Glutamatergic neuron (in vitro differentiated cells): ENCODE results near the gene MGMT. TPM values are rescaled to one million over a fixed set of nuclear protein-coding genes. Genes with fewer than 3 reads are reported as not detected.

Experiments
- DNase-seq: peaks from one replicate; pipeline ENCODE4 v3.0.0; 2022
- H3K27ac Mint-ChIP-seq: one replicate; pipeline ENCODE4 v1.8.0; 2020; ENCODE audit warnings: mild to moderate bottlenecking, mixed read lengths, inconsistent platforms; ENCODE audit not compliant: unreplicated experiment
- H3K27me3 Mint-ChIP-seq: one replicate; pipeline ENCODE4 v1.8.0; 2020; ENCODE audit warnings: mild to moderate bottlenecking, moderate library complexity, mixed read lengths, inconsistent platforms; ENCODE audit not compliant: unreplicated experiment
- H3K36me3 Mint-ChIP-seq: one replicate; pipeline ENCODE4 v1.8.0; 2020; ENCODE audit warnings: mild to moderate bottlenecking, mixed read lengths, inconsistent platforms; ENCODE audit not compliant: unreplicated experiment
- H3K4me1 Mint-ChIP-seq: one replicate; pipeline ENCODE4 v1.8.0; 2020; ENCODE audit warnings: mild to moderate bottlenecking, low read depth, mixed read lengths, inconsistent platforms; ENCODE audit not compliant: unreplicated experiment
- H3K4me3 Mint-ChIP-seq: one replicate; pipeline ENCODE4 v1.8.0; 2020; ENCODE audit warnings: mild to moderate bottlenecking, mixed read lengths, inconsistent platforms; ENCODE audit not compliant: unreplicated experiment
- H3K9me3 Mint-ChIP-seq: one replicate; pipeline ENCODE4 v1.8.0; 2020; ENCODE audit warnings: mild to moderate bottlenecking, moderate library complexity, mixed read lengths, inconsistent platforms; ENCODE audit not compliant: unreplicated experiment
- CTCF ChIP-seq: fragments of 200-600 bp; sonication (generic); IDR thresholded peaks from one replicate; pipeline ENCODE4 v1.5.0; 2021; ENCODE audit not compliant: partially characterized antibody, unreplicated experiment
- total RNA-seq: library from RNA; stranded (reverse); fragmentation: NEBNext Ultra II Directional; extraction: Animal tissue kit (Norgen Biotek cat#: 25700); gene quantifications from one replicate; pipeline ENCODE4 v1.2.1, GENCODE V29; 2021; ENCODE audit not compliant: unreplicated experiment

MGMT gene
- total RNA-seq, 1 donor from 2014 or later: 15.9 TPM

DNA sequence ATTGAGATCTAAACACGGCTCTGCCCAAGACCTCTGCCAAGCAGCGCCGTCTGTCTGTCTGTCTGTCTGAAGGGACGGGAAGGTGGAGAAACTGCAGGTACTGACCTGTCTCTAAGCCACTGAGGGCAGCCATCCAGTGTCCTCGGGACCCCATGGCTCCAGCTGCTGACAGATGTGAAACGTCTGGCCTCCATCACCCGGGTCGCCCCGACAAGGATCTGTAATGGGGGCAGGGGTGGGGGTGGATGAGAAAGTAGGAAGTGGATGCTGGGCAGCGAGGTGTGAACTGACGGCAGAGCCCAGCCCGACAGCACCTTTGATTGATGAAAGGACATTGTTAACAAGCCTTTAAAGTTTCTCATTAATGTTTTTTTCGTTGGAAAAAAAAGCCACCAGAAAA, 304.0 kb downstream of the MGMT start:
- H3K27ac Mint-ChIP-seq: no peak overlapping the region
- no peak overlapping the region for H3K4me3 Mint-ChIP-seq
- TF ChIP-seq CTCF: no peak
- no peak for DNase-seq
- peaks cover 3% of the 10 kb centered on the region for H3K9me3 Mint-ChIP-seq
- H3K4me1 Mint-ChIP-seq: peaks cover 5% of the 10 kb centered on the region
- no peaks in the 10 kb centered on the region for H3K36me3 Mint-ChIP-seq
- no peaks in the 10 kb centered on the region for H3K27me3 Mint-ChIP-seq

DNA sequence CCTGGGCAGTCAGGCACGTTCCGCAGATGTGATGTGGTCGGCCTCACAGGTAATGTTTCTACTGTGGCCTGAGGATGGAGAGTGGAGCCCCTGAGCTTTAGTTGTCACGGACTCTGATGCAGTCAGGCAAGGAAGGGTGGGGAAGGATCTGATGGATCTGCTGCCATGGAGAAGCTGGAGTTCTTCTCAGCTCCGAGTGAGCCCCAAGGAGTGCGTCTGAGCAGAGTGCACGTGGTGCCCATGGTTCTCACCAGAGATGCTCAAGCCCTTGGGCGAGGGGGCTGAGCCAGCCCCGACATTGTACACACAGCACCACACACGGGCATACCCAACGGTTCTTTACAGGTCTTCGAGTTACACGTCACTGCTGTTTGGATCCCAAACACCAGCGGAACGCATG, 304.5 kb downstream of the MGMT start:
- H3K27me3 Mint-ChIP-seq: no peaks in the 10 kb centered on the region
- H3K27ac Mint-ChIP-seq: no peak overlapping the region
- H3K4me3 Mint-ChIP-seq: no peak overlapping the region
- DNase-seq: no peak
- TF ChIP-seq CTCF: no peak
- peaks cover 3% of the 10 kb centered on the region for H3K4me1 Mint-ChIP-seq
- H3K36me3 Mint-ChIP-seq: no peaks in the 10 kb centered on the region
- H3K9me3 Mint-ChIP-seq: peaks cover 3% of the 10 kb centered on the region

DNA sequence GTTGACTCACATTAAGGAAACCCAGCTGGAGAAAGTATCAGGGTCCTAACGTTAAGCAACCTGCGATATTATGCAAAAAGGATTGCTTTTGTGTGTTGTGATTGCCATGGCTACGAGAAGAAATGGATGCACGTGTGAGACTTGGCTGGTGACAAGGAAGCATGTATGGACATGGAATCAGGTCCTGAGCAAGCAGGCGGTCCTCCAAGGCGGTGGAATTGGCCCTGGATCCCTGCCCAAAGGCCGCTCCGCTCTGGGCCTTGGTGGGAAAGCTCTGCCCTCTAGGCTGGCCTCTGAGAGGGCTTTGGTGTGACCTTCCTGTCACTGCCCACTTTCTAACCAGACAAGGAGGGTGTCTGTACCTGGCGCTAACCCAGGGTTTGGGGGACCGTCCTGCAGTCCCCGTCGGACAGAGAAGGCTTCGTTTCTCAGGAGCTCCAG, 305.0 kb downstream of the MGMT start:
- Mint-ChIP-seq H3K27ac (no peak overlapping the region), H3K36me3 (peaks cover 1% of the 10 kb centered on the region), H3K4me1 (peaks cover 3% of the 10 kb centered on the region), H3K4me3 (no peak overlapping the region), H3K9me3 (peaks cover 3% of the 10 kb centered on the region), H3K27me3 (no peaks in the 10 kb centered on the region)
- no peak for DNase-seq
- no peak for TF ChIP-seq CTCF

DNA sequence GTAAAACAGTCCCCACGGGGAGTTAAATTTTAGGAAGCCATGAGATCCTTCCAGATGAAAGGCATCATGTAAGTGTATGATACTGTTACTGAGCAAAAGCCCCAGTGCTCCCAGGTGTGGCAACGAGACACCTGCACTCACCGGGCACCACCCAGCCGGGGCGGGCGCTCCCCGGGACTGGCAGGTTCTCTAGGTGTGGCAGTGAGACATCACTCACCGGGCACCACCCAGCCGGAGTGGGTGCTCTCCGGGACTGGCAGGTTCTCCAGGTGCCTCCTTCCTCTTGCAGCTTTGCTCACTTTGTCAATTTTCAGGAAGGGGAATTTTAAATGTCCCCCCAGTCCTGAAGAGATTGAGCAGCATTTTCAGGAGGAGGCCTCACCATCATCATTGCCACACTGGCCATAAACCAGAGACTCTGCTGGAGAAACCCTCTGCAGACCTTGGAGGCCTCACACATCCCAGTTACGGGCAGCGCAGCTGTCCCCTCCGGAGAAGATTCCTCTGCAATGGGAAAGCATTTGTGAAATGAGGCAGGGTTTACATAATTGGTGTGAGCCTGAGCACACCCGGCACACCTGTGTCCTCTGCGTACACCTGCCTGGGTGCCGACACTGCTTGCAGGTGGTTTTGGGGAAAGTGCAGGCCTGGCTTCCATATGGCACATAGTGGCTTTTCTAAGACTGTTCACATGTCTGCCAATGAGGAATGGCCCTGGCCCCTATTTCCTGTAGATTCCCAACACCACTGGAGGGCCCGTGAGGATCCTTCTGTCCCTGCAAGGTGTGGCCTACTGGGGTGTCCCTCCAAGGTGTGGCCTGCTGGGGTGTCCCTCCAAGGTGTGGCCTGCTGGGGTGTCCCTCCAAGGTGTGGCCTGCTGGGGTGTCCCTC, 305.7 kb downstream of the MGMT start:
- peaks cover 5% of the 10 kb centered on the region for H3K4me1 Mint-ChIP-seq
- H3K9me3 Mint-ChIP-seq: peaks cover 3% of the 10 kb centered on the region
- no peak overlapping the region for H3K27ac Mint-ChIP-seq
- peaks cover 8% of the 10 kb centered on the region for H3K36me3 Mint-ChIP-seq
- DNase-seq: no peak
- no peak overlapping the region for H3K4me3 Mint-ChIP-seq
- no peak for TF ChIP-seq CTCF
- H3K27me3 Mint-ChIP-seq: no peaks in the 10 kb centered on the region

- no peak for DNase-seq
- H3K4me1 Mint-ChIP-seq: peaks cover 4% of the 10 kb centered on the region
- H3K36me3 Mint-ChIP-seq: peaks cover 9% of the 10 kb centered on the region
- no peak overlapping the region for H3K4me3 Mint-ChIP-seq
- H3K9me3 Mint-ChIP-seq: peaks cover 3% of the 10 kb centered on the region
- no peak for TF ChIP-seq CTCF
- no peaks in the 10 kb centered on the region for H3K27me3 Mint-ChIP-seq
- no peak overlapping the region for H3K27ac Mint-ChIP-seq
These were observed 306.4 kb downstream of the MGMT start for GRCh38 chr10:129773359-129773990.
